Naive thymus-derived CD4-positive, alpha-beta T cell (primary cell): ENCODE measurements around the gene FKBP4. TPM values are rescaled to one million over a fixed set of nuclear protein-coding genes. Genes with fewer than 3 reads are reported as not detected.

ENCODE experiments used
- ATAC-seq: fragments of 150-1000 bp; cut with Tn5 transposase; 2 replicates; pipeline ENCODE4 v1.10.0; 2021; ENCODE audit warnings: mild to moderate bottlenecking, moderate library complexity
- CTCF ChIA-PET: fragments of 350-600 bp; sonication (Branson Sonifier 250); formaldehyde crosslinking; loops from one replicate; lab custom pipeline; 2021; ENCODE audit warnings: antibody characterized with exemption; lab: Charles Lee
- POLR2A ChIA-PET: fragments of 350-600 bp; sonication (Branson Sonifier 250); formaldehyde crosslinking; loops from one replicate; lab custom pipeline; 2021; ENCODE audit warnings: antibody characterized with exemption, inconsistent platforms; lab: Charles Lee
- DNase-seq, 9 donors: peaks; one replicate each; pipeline versions ENCODE4 v3.0.0 to v3.0.0-alpha.2; 2020 to 2022; ENCODE audit warnings: mixed read lengths in 1 of 9
- H3K27ac ChIP-seq: one replicate; pipeline ENCODE4 v1.7.0; 2013; ENCODE audit warnings: mild to moderate bottlenecking, low read depth, low read length, moderate library complexity
- H3K27me3 ChIP-seq, 2 donors: one replicate each; pipeline ENCODE4 v1.7.0; 2013; ENCODE audit warnings: low read length in 2 of 2, mild to moderate bottlenecking in 2 of 2, moderate library complexity in 2 of 2; ENCODE audit not compliant: control insufficient read depth in 2 of 2, insufficient read depth in 2 of 2
- H3K36me3 ChIP-seq, 3 experiments: 1 replicate in 2 of 3; 2 replicates in 1 of 3; pipeline ENCODE4 v1.7.0; 2013; ENCODE audit warnings: low read length in 3 of 3, mild to moderate bottlenecking in 3 of 3, moderate library complexity in 1 of 3; ENCODE audit not compliant: insufficient read depth in 3 of 3, control insufficient read depth in 2 of 3
- H3K4me1 ChIP-seq, 2 donors: one replicate each; pipeline ENCODE4 v1.7.0; 2013; ENCODE audit warnings: low read length in 2 of 2, mild to moderate bottlenecking in 2 of 2, moderate library complexity in 1 of 2; ENCODE audit not compliant: control insufficient read depth in 2 of 2, insufficient read depth in 2 of 2
- H3K4me3 ChIP-seq: 2 replicates; pipeline ENCODE4 v1.7.0; 2013; ENCODE audit warnings: mild to moderate bottlenecking, low read length
- H3K9me3 ChIP-seq, 3 experiments: 1 replicate in 2 of 3; 2 replicates in 1 of 3; pipeline ENCODE4 v1.7.0; 2013; ENCODE audit warnings: low read length in 3 of 3; ENCODE audit not compliant: control insufficient read depth in 2 of 3
- H3K27ac Mint-ChIP-seq, 9 donors: one replicate each; pipeline ENCODE4 v1.8.0; 2020 to 2022; ENCODE audit warnings: mixed read lengths in 9 of 9, mild to moderate bottlenecking in 8 of 9, moderate library complexity in 5 of 9, inconsistent platforms in 2 of 9
- H3K27me3 Mint-ChIP-seq, 5 donors: one replicate each; pipeline ENCODE4 v1.8.0; 2021 to 2022; ENCODE audit warnings: mixed read lengths in 5 of 5, mild to moderate bottlenecking in 1 of 5
- H3K36me3 Mint-ChIP-seq, 5 donors: one replicate each; pipeline ENCODE4 v1.8.0; 2020 to 2022; ENCODE audit warnings: mixed read lengths in 5 of 5, mild to moderate bottlenecking in 3 of 5, inconsistent platforms in 1 of 5
- H3K4me1 Mint-ChIP-seq, 7 donors: one replicate each; pipeline ENCODE4 v1.8.0; 2020 to 2022; ENCODE audit warnings: mixed read lengths in 7 of 7, mild to moderate bottlenecking in 3 of 7, inconsistent platforms in 1 of 7
- H3K4me3 Mint-ChIP-seq, 10 donors: one replicate each; pipeline ENCODE4 v1.8.0; 2020 to 2022; ENCODE audit warnings: mild to moderate bottlenecking in 10 of 10, mixed read lengths in 10 of 10, moderate library complexity in 6 of 10, inconsistent platforms in 2 of 10
- H3K9me3 Mint-ChIP-seq, 11 donors: one replicate each; pipeline ENCODE4 v1.8.0; 2020 to 2022; ENCODE audit warnings: mixed read lengths in 11 of 11, mild to moderate bottlenecking in 4 of 11, inconsistent platforms in 1 of 11, moderate library complexity in 1 of 11
- intact Hi-C, 2 donors: fragments of 100-400 bp; cut with micrococcal nuclease; formaldehyde crosslinking; loops; one replicate each; pipeline ENCODE4 v1.15.1; 2023
- polyA plus RNA-seq, 2 donors: library from polyadenylated mRNA; unstranded; fragments of 300-500 nt; fragmentation: Illumina TruSeq; gene quantifications; one replicate each; pipeline ENCODE4 v1.2.3, GENCODE V29; 2021
- total RNA-seq, 6 experiments: library from RNA in 5 of 6; stranded (reverse) in 5 of 6; gene quantifications; 1 replicate in 5 of 6; 2 replicates in 1 of 6; pipeline ENCODE4 v1.2.3 and lab custom pipeline; 2021 to 2026

FKBP4 gene
- total and polyA plus RNA-seq, 7 experiments from 2014 or later, result 27.3 to 95.4 (median 51.9) TPM

DNA sequence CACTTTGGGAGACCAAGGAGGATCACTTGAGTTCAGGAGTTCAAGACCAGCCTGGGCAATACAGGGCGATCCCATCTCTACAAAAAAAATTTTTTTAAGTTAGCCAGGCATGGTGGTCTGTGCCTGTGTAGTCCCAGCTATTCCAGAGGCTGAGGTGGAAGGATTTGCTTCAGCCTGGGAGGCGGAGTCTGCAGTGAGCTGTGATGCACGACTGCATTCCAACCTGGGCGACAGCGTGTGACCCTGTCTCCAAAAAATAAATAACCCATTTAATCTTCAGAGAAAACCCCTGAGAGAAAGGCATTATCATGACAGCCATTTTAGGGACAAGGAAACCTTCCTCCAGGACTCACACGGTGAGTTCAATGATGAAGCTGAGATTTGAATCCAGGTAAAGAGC, 3.7 kb upstream of the FKBP4 start:
- Histone ChIP-seq H3K27me3 (no peaks in the 10 kb centered on the region), H3K9me3 (no peaks in the 10 kb centered on the region), H3K27ac (no peak overlapping the region), H3K36me3 (no peaks in the 10 kb centered on the region), H3K4me1 (peaks cover 1 to 4% of the 10 kb centered on the region in 2 donors), H3K4me3 (no peak overlapping the region)
- H3K4me3 Mint-ChIP-seq, result no peak overlapping the region
- no peak overlapping the region for H3K27ac Mint-ChIP-seq
- intact Hi-C loops, result loop anchor here (5.0 to 10.0 kb wide), 5 partner anchors 39 to 1856 kb away; partner anchors contain the start of genes AKAP3 (in 1 of the 2), NDUFA9 (in 1 of the 2), RAD51AP1 (in 1 of the 2) and TSPAN9 (in 1 of the 2)
- no peaks in the 10 kb centered on the region for H3K9me3 Mint-ChIP-seq
- ATAC-seq (no peak), DNase-seq (no peak)
- CTCF ChIA-PET, result no interaction called here
- peaks cover 0 to 35% (median 0%) of the 10 kb centered on the region in 5 donors for H3K27me3 Mint-ChIP-seq
- POLR2A ChIA-PET, result no interaction called here
- H3K4me1 Mint-ChIP-seq, result peaks cover 0 to 13% (median 5%) of the 10 kb centered on the region in 7 donors
- H3K36me3 Mint-ChIP-seq, result no peaks in the 10 kb centered on the region

- DNase-seq (no peak), ATAC-seq (no peak)
- peaks cover 0 to 7% (median 1%) of the 10 kb centered on the region in 3 experiments for H3K36me3 ChIP-seq
- peaks cover 0 to 35% (median 0%) of the 10 kb centered on the region in 5 donors for H3K27me3 Mint-ChIP-seq
- H3K4me3 ChIP-seq, result no peak overlapping the region
- H3K27me3 ChIP-seq, result no peaks in the 10 kb centered on the region
- intact Hi-C loops, result loop anchor here (5.0 to 10.0 kb wide), 5 partner anchors 41 to 1854 kb away; partner anchors contain the start of genes AKAP3 (in 1 of the 2), NDUFA9 (in 1 of the 2), RAD51AP1 (in 1 of the 2) and TSPAN9 (in 1 of the 2)
- ChIA-PET POLR2A (interaction anchor here (0.6 to 7.6 kb wide), 3 partner anchors 22 to 102 kb away, joined by 4 to 65 read pairs (median 41); partner anchors contain the start of gene ITFG2), CTCF (interaction anchor here (0.6 kb wide), 1 partner anchor 51 kb away, joined by 3 read pairs; no protein-coding TSS in a partner anchor)
- H3K27ac Mint-ChIP-seq, result peak overlapping the region in 5 of 9 donors; percentile 2 to 83 (median 62)
- no peaks in the 10 kb centered on the region for H3K9me3 ChIP-seq
- peaks cover 8 to 11% of the 10 kb centered on the region in 2 donors for H3K4me1 ChIP-seq
- H3K36me3 Mint-ChIP-seq, result peaks cover 0 to 4% (median 0%) of the 10 kb centered on the region in 5 donors
- peak overlapping the region; percentile 47 to 93 (median 86) for H3K4me3 Mint-ChIP-seq
- H3K9me3 Mint-ChIP-seq, result no peaks in the 10 kb centered on the region
- peaks cover 15 to 31% (median 22%) of the 10 kb centered on the region in 7 donors for H3K4me1 Mint-ChIP-seq
- no peak overlapping the region for H3K27ac ChIP-seq
These were observed 1.9 kb upstream of the FKBP4 start for GRCh38 chr12:2792671-2793500.

DNA sequence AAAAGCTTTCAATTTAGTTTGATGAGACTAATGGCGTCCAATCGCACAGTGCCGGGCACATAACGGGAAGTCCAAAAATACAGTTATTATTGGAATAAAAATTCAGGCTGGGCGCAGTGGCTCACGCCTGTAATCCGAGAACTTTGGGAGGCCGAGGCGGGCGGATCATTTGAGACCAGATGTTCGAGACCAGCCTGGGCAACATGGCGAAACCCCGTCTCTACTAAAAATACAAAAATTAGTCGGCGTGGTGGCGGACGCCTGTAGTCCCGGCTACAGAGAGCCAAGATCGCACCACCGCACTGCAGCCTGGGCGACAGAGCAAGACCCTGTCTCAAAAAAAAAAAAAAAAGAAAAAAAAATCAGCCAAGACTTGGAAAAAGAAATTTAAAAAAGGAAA, 1.2 kb upstream of the FKBP4 start:
- no peaks in the 10 kb centered on the region for H3K27me3 ChIP-seq
- Mint-ChIP-seq H3K27ac (peak overlapping the region in 6 of 9 donors; percentile 2 to 84 (median 31)), H3K4me1 (peaks cover 17 to 31% (median 24%) of the 10 kb centered on the region in 7 donors), H3K36me3 (peaks cover 3 to 7% (median 3%) of the 10 kb centered on the region in 5 donors), H3K9me3 (no peaks in the 10 kb centered on the region), H3K4me3 (peak overlapping the region; percentile 47 to 93 (median 86)), H3K27me3 (peaks cover 0 to 30% (median 0%) of the 10 kb centered on the region in 5 donors)
- ATAC-seq (no peak), DNase-seq (no peak)
- no peak overlapping the region for H3K27ac ChIP-seq
- H3K9me3 ChIP-seq, result no peaks in the 10 kb centered on the region
- ChIA-PET POLR2A (interaction anchor here (7.0 to 7.6 kb wide), 2 partner anchors 21 to 103 kb away, joined by 41 to 65 read pairs; partner anchors contain the start of gene ITFG2), CTCF (no interaction called here)
- H3K4me3 ChIP-seq, result no peak overlapping the region
- H3K4me1 ChIP-seq, result peaks cover 8 to 11% of the 10 kb centered on the region in 2 donors
- peaks cover 3 to 14% (median 6%) of the 10 kb centered on the region in 3 experiments for H3K36me3 ChIP-seq
- intact Hi-C loops, result loop anchor here (5.0 to 10.0 kb wide), 5 partner anchors 41 to 1854 kb away; partner anchors contain the start of genes AKAP3 (in 1 of the 2), NDUFA9 (in 1 of the 2), RAD51AP1 (in 1 of the 2) and TSPAN9 (in 1 of the 2)

DNA sequence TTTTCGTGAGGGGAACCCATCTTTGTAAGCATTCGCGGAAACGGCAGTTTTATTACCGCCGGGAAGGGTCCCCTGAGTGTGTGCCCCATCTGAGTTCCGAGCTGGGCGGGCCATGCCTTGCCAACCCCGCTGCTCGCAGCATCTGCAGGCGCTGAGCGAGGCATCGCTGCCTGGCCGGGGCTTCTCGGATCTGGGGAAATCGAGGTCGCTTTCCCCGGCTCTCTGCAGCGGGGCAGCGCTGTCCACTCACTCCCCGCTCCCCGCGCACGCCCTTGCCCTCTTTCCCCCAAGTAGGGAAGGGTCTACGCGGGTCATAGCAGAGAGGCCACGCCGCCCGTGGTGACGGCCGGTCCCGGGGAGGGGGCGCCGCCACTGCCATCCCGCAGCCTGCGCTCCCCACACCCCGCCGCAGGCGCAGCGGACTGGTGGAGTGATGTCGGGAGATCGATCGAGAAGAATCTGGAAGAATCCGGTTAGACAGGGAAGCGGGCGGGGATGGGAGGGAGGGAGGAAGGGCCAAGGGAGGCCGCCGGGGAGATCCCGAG, 507 bp upstream of the FKBP4 start:
- Mint-ChIP-seq H3K4me1 (peaks cover 17 to 34% (median 28%) of the 10 kb centered on the region in 7 donors), H3K4me3 (peak overlapping the region; percentile 73 to 93 (median 86)), H3K27me3 (peaks cover 0 to 26% (median 0%) of the 10 kb centered on the region in 5 donors), H3K9me3 (no peaks in the 10 kb centered on the region), H3K36me3 (peaks cover 4 to 13% (median 8%) of the 10 kb centered on the region in 5 donors), H3K27ac (peak overlapping the region in 8 of 9 donors; percentile 47 to 93 (median 63))
- H3K4me1 ChIP-seq, result peaks cover 8 to 11% of the 10 kb centered on the region in 2 donors
- H3K27ac ChIP-seq, result peak overlapping the region; percentile 73
- intact Hi-C loops, result loop anchor here (1.0 to 10.0 kb wide), 10 partner anchors 18 to 1853 kb away; partner anchors contain the start of genes ITFG2 (in 2 of the 2), TULP3 (in 2 of the 2), AKAP3 (in 1 of the 2) and FOXM1 (in 1 of the 2)
- POLR2A ChIA-PET, result interaction anchor here (0.8 to 7.6 kb wide), 4 partner anchors 20 to 791 kb away, joined by 3 to 65 read pairs (median 22); partner anchors contain the start of gene ITFG2
- CTCF ChIA-PET, result no interaction called here
- peak overlapping the region; percentile 64 for H3K4me3 ChIP-seq
- DNase-seq (peak in 5 of 9 donors; percentile 21 to 35 (median 31)), ATAC-seq (peak; percentile 4)
- peaks cover 10 to 21% (median 13%) of the 10 kb centered on the region in 3 experiments for H3K36me3 ChIP-seq
- no peaks in the 10 kb centered on the region for H3K9me3 ChIP-seq
- H3K27me3 ChIP-seq, result no peaks in the 10 kb centered on the region

DNA sequence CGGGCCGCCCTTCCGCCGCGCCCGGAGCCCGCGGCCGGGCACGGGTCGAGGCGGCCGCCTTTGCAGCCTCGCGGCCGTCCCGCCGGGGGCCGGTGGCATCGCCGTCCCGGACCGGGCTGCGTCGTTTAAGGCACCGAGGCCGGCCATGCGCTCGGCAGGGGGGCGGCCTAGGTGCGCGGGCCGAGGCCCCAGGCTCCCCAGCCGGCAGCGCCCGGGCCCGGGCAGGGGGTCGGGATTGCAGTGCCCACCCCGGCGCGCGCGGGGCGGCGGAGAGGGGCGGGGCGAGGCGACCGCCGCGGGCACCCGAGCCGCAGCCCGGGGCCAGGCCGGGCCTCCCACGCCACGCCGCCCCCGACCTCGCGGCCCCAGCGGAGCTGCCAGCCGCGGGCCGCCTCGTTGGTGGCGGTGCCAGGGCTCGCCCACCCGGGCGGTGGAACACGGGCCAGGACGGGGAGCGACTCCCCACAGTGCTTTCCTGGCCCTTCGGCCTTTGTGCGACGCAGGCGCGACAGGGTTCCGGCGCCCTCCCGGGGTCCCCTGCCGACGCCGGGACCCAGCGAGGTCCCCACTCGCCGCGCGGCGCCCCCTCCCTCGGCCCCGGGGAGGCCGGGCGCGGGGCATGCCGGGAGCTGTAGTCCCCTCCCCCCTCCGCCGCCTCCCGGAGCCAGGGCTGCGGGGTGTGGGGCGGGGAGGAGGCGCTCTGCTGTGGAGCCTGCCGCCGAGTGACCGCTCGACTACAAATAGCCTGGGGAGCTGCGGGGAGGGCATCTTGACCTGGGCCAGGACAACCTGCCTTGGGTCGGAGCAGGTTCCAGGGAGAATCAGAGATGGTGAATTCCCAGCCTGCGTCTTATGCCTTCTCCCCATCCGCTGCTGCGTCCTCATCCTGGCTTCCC, 769 bp downstream of the FKBP4 start:
- DNase-seq, result peak; percentile 57 to 87 (median 69)
- Mint-ChIP-seq H3K27ac (peak overlapping the region; percentile 64 to 93 (median 87)), H3K4me1 (peaks cover 17 to 37% (median 31%) of the 10 kb centered on the region in 7 donors), H3K4me3 (peak overlapping the region; percentile 84 to 97 (median 94)), H3K9me3 (no peaks in the 10 kb centered on the region), H3K36me3 (peaks cover 9 to 21% (median 17%) of the 10 kb centered on the region in 5 donors), H3K27me3 (peaks cover 0 to 17% (median 0%) of the 10 kb centered on the region in 5 donors)
- intact Hi-C loops, result loop anchor here (1.0 to 10.0 kb wide), 7 partner anchors 81 to 1739 kb away; partner anchors contain the start of genes FOXM1 (in 2 of the 2), RHNO1 (in 2 of the 2), CRACR2A (in 1 of the 2) and DCP1B (in 1 of the 2)
- H3K27me3 ChIP-seq, result no peaks in the 10 kb centered on the region
- H3K27ac ChIP-seq, result peak overlapping the region; percentile 73
- ATAC-seq, result peak; percentile 79
- peak overlapping the region; percentile 95 for H3K4me3 ChIP-seq
- peaks cover 20 to 34% (median 26%) of the 10 kb centered on the region in 3 experiments for H3K36me3 ChIP-seq
- peaks cover 8 to 11% of the 10 kb centered on the region in 2 donors for H3K4me1 ChIP-seq
- POLR2A ChIA-PET, result interaction anchor here (1.0 to 7.6 kb wide), 7 partner anchors 12 to 105 kb away, joined by 4 to 65 read pairs (median 7); partner anchors contain the start of gene ITFG2
- no peaks in the 10 kb centered on the region for H3K9me3 ChIP-seq
- CTCF ChIA-PET, result interaction anchor here (0.7 to 2.2 kb wide), 3 partner anchors 10 to 113 kb away, joined by 3 to 7 read pairs (median 3); no protein-coding TSS in a partner anchor
